Psoas muscle (tissue), 8 donors: ENCODE results near the gene MARCHF3. TPM values are rescaled to one million over a fixed set of nuclear protein-coding genes. Genes with fewer than 3 reads are reported as not detected.
A peak's percentile ranks its signal among the peaks of the same experiment; 100 is the strongest.

Experiments used
- ATAC-seq, 4 donors: fragments of 200-7000 bp; cut with Tn5 transposase; one replicate each; pipeline ENCODE4 v1.9.1; 2020; ENCODE audit warnings: moderate library complexity in 3 of 4, mild to moderate bottlenecking in 2 of 4
- DNase-seq, 2 donors: peaks; one replicate each; pipeline ENCODE4 v3.0.0-alpha.2; 2020
- H3K27ac ChIP-seq: fragments of 200-600 bp; one replicate; pipeline ENCODE4 v1.8.0; 2022
- H3K27me3 ChIP-seq, 3 donors: fragments of 200-600 bp in 1 of 3; one replicate each; pipeline versions ENCODE4 v1.6.1 to v1.8.0; 2013 to 2022; ENCODE audit warnings: low read length in 2 of 3, mild to moderate bottlenecking in 2 of 3, moderate library complexity in 1 of 3; ENCODE audit not compliant: insufficient read depth in 3 of 3
- H3K36me3 ChIP-seq, 2 donors: fragments of 200-600 bp in 1 of 2; one replicate each; pipeline versions ENCODE4 v1.6.1 to v1.8.0; 2013 to 2022; ENCODE audit warnings: low read depth in 1 of 2, mild to moderate bottlenecking in 1 of 2, moderate library complexity in 1 of 2; ENCODE audit not compliant: insufficient read depth in 1 of 2
- H3K4me1 ChIP-seq: fragments of 200-600 bp; one replicate; pipeline ENCODE4 v1.8.0; 2022
- H3K4me3 ChIP-seq: fragments of 200-600 bp; one replicate; pipeline ENCODE4 v1.8.0; 2022; ENCODE audit warnings: mild to moderate bottlenecking
- H3K9me3 ChIP-seq: fragments of 200-600 bp; one replicate; pipeline ENCODE4 v1.8.0; 2022
- WGBS, 3 donors: extraction: QIAGEN DNeasy Blood & Tissue Kit; methylation state at CpG; one replicate each; pipeline versions ENCODE4 v1.1.6 to v1.1.7; 2013; 5-methylcytosine and 5-hydroxymethylcytosine counted together
- intact Hi-C, 2 donors: fragments of 100-400 bp; cut with DNase I; formaldehyde crosslinking; loops; one replicate each; pipeline versions ENCODE4 v1.11.0 to v1.14.2; 2022
- polyA plus RNA-seq, 3 donors: library from polyadenylated mRNA; stranded (reverse); fragments of 200-250 nt; gene quantifications; one replicate each; pipeline ENCODE4 v1.2.3, GENCODE V29; 2013
- total RNA-seq, 4 donors: library from RNA; stranded (reverse); fragmentation: NEBNext Ultra II Directional in 2 of 4; extraction: Animal tissue kit (Norgen Biotek cat#: 25700) in 2 of 4; gene quantifications; one replicate each; pipeline versions ENCODE4 v1.2.1 to v1.2.4, GENCODE V29; 2021 to 2023
- TF ChIP-seq, protein P1 (sequence below): fragments of 200-600 bp; IDR thresholded peaks from one replicate; pipeline ENCODE4 v1.8.0; 2022; ENCODE audit warnings: antibody characterized with exemption
- donor health status: healthy with polysubstance abuse.
- donor health status: DM: no; HTN: no; CAD: no; lungs with moderate emphysema.
- donor health status: Bipolar disorder and iron deficiency.
- donor health status: healthy.
- donor health status: DM: yes; HTN: yes; CAD: no.
- donor health status: DM: no; HTN: no; CAD: no.
- donor health status: DM: no; HTN: no; CAD: no.
- donor health status: DM: yes; HTN: yes; CAD: no.

The MARCHF3 gene
- total and polyA plus RNA-seq, 7 donors: 6.0 to 22.0 (median 12.0) TPM

DNA sequence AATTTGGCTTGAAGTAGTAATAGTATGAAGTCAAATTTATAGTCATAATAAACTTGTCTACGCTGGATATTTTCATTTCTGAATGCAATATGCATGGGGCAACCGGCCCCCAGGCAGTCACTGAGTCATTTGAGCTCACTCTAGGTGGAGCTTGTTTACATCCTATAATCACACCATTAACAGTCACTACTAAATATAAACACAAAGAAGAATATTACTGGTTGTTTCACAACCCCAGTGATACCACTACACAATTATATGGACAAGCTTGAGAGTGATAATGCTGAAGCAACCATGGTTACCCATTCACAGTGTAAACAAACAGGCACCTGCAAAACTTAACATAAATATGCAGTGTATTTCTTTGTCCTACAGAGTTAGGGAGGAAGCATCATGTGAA is 68.7 kb downstream of the MARCHF3 start:
- 60 to 77% (median 68%) methylated on average over 2 of the region's 2 CpGs for WGBS, 3 donors
- peak in 3 of 4 donors; percentile 68 to 84 (median 75) for ATAC-seq
- Histone ChIP-seq H3K27ac (no peak overlapping the region), H3K9me3 (no peaks in the 10 kb centered on the region), H3K4me1 (peaks cover 5% of the 10 kb centered on the region), H3K27me3 (no peaks in the 10 kb centered on the region), H3K36me3 (no peaks in the 10 kb centered on the region), H3K4me3 (no peak overlapping the region)
- DNase-seq: no peak
- intact Hi-C loops: no loop called here
- TF ChIP-seq, protein P1, sequence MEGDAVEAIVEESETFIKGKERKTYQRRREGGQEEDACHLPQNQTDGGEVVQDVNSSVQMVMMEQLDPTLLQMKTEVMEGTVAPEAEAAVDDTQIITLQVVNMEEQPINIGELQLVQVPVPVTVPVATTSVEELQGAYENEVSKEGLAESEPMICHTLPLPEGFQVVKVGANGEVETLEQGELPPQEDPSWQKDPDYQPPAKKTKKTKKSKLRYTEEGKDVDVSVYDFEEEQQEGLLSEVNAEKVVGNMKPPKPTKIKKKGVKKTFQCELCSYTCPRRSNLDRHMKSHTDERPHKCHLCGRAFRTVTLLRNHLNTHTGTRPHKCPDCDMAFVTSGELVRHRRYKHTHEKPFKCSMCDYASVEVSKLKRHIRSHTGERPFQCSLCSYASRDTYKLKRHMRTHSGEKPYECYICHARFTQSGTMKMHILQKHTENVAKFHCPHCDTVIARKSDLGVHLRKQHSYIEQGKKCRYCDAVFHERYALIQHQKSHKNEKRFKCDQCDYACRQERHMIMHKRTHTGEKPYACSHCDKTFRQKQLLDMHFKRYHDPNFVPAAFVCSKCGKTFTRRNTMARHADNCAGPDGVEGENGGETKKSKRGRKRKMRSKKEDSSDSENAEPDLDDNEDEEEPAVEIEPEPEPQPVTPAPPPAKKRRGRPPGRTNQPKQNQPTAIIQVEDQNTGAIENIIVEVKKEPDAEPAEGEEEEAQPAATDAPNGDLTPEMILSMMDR: no peak

DNA sequence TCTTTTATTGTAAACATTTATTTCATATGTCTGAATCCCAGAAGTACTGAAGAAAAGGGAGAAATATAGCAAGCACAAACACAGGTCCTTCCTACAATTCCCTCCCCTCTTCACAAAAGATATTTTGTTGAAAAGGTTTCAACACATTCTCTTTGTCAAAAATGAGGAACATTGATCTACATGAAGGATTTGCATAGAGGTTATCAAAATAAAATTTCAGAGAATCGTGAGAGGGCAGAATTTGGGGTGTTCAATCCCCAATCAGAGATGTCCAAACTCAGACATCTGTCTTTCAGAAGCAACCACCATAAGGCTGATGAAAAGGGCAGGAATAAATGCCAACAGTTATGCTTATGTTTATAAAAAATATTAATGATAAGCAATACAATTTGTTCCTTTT is 69.2 kb downstream of the MARCHF3 start:
- DNase-seq (no peak), ATAC-seq (no peak)
- H3K27ac ChIP-seq: no peak overlapping the region
- intact Hi-C loops: no loop called here
- no peaks in the 10 kb centered on the region for H3K36me3 ChIP-seq
- H3K4me1 ChIP-seq: peaks cover 5% of the 10 kb centered on the region
- no peaks in the 10 kb centered on the region for H3K27me3 ChIP-seq
- H3K4me3 ChIP-seq: no peak overlapping the region
- no peaks in the 10 kb centered on the region for H3K9me3 ChIP-seq
- TF ChIP-seq, protein P1: no peak
- WGBS, 3 donors: 82 to 88% (median 84%) methylated on average over 1 of the region's 1 CpG

GRCh38 chr5:126959188-126959587 is 71.2 kb downstream of the MARCHF3 start:
- no peak for DNase-seq
- no peaks in the 10 kb centered on the region for H3K27me3 ChIP-seq
- intact Hi-C loops: no loop called here
- ATAC-seq: no peak
- no peaks in the 10 kb centered on the region for H3K36me3 ChIP-seq
- H3K4me3 ChIP-seq: no peak overlapping the region
- H3K27ac ChIP-seq: no peak overlapping the region
- H3K4me1 ChIP-seq: no peaks in the 10 kb centered on the region
- no peaks in the 10 kb centered on the region for H3K9me3 ChIP-seq
- TF ChIP-seq, protein P1: no peak

DNA sequence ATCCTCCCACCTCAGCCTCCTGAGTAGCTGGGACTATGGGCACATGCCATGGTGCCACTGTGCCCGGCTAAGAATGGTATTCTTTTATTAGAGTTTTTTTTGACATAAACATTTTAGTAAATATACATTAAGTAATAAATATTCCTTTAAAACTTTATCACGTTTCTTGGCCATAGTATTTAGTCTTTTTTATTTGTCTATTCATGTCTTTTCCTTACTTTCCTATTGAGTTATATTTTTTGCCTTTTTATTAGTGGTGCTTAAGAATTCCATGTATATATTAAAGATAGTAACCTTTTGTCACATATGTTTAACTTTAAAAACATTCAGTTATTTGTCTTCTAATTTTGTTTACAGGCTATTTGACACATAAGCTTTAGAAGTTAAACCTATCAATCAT is 73.4 kb downstream of the MARCHF3 start:
- TF ChIP-seq, protein P1: no peak
- ATAC-seq: no peak
- Histone ChIP-seq H3K9me3 (no peaks in the 10 kb centered on the region), H3K27me3 (no peaks in the 10 kb centered on the region), H3K27ac (no peak overlapping the region), H3K4me3 (no peak overlapping the region), H3K36me3 (no peaks in the 10 kb centered on the region), H3K4me1 (no peaks in the 10 kb centered on the region)
- intact Hi-C loops: no loop called here
- WGBS, 3 donors: 96 to 98% (median 98%) methylated on average over 2 of the region's 2 CpGs
- DNase-seq: no peak

DNA sequence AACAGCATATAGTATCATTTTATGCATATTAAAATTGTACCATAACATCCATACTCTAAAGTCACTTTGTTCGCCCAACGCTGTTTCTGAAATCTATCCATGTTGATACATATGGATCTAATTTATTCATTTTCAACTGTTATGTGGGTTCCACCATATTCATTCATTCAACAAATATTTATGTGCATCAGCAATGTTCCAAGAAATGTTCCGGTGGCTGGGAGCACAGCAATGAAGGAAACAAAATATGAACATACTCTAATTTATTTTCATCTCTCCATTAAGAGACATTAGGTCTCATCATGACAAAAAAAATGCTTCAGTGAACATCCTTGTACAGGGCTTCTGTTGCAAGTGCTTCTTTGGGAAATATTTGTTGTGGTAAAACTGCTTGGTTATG is 75.4 kb downstream of the MARCHF3 start:
- 95 to 98% (median 96%) methylated on average over 3 of the region's 3 CpGs for WGBS, 3 donors
- Histone ChIP-seq H3K27ac (no peak overlapping the region), H3K27me3 (no peaks in the 10 kb centered on the region), H3K36me3 (no peaks in the 10 kb centered on the region), H3K9me3 (no peaks in the 10 kb centered on the region), H3K4me1 (no peaks in the 10 kb centered on the region), H3K4me3 (no peak overlapping the region)
- DNase-seq (no peak), ATAC-seq (no peak)
- TF ChIP-seq, protein P1: no peak
- intact Hi-C loops: no loop called here
